ENCODE measurements around the gene KCNJ11.
"Not testable (repeated sequence)": the region's sequence is repeated elsewhere in the genome, so short reads cannot be mapped to it uniquely, and the experiment has no call there.

Gene KCNJ11

GRCh38 chr11:17388609-17389210 lies at the start of gene KCNJ11:
Gene KCNJ11 (minus strand): TSS chr11:17388659. CDS start chr11:17388091, 568 bp downstream.
- peak; percentile 68 for DNase-seq

- DNase-seq, result no peak
These were observed 48.9 kb upstream of the KCNJ11 start for GRCh38 chr11:17437366-17437765.

GRCh38 chr11:17434108-17434507 lies 45.6 kb upstream of the KCNJ11 start:
- no peak for DNase-seq

- DNase-seq, result no peak
These were observed 43.5 kb upstream of the KCNJ11 start for GRCh38 chr11:17432002-17432401.

- DNase-seq, result no peak
These were observed 42.7 kb upstream of the KCNJ11 start for GRCh38 chr11:17431139-17431538.

- no peak for DNase-seq
These were observed 42.2 kb upstream of the KCNJ11 start for GRCh38 chr11:17430616-17431015.

GRCh38 chr11:17428925-17429324 lies 40.5 kb upstream of the KCNJ11 start:
- no peak for DNase-seq

- no peak for DNase-seq
These were observed 39.8 kb upstream of the KCNJ11 start for GRCh38 chr11:17428261-17428660.

- DNase-seq, result not testable (repeated sequence)
These were observed 37.8 kb upstream of the KCNJ11 start for GRCh38 chr11:17426233-17426632.

- DNase-seq, result no peak
These were observed 35.3 kb upstream of the KCNJ11 start for GRCh38 chr11:17423533-17424310.

GRCh38 chr11:17421781-17422180 lies 33.3 kb upstream of the KCNJ11 start:
- DNase-seq, result no peak

- no peak for DNase-seq
These were observed 30.1 kb upstream of the KCNJ11 start for GRCh38 chr11:17418444-17419081.

- no peak for DNase-seq
These were observed 28.0 kb upstream of the KCNJ11 start for GRCh38 chr11:17416492-17416891.

- no peak for DNase-seq
These were observed 27.2 kb upstream of the KCNJ11 start for GRCh38 chr11:17415523-17416104.

- no peak for DNase-seq
These were observed 26.5 kb upstream of the KCNJ11 start for GRCh38 chr11:17414992-17415391.

GRCh38 chr11:17414317-17414737 lies 25.9 kb upstream of the KCNJ11 start:
- DNase-seq, result peak; percentile 61

GRCh38 chr11:17413414-17414316 lies 25.2 kb upstream of the KCNJ11 start:
- peak; percentile 28 for DNase-seq

- no peak for DNase-seq
These were observed 24.2 kb upstream of the KCNJ11 start for GRCh38 chr11:17412488-17413180.

GRCh38 chr11:17411418-17411817 lies 23.0 kb upstream of the KCNJ11 start:
- DNase-seq, result no peak

GRCh38 chr11:17410606-17411379 lies 22.3 kb upstream of the KCNJ11 start:
- DNase-seq, result no peak

- no peak for DNase-seq
These were observed 20.2 kb upstream of the KCNJ11 start for GRCh38 chr11:17408641-17409040.

All from NCI-H1105 (cell line).